GM23248 (cell line): Measurements from ENCODE around the gene SPTB.

Experiments used
- EZH2 ChIP-seq: fragments of 200-600 bp; sonication (generic); IDR thresholded peaks from 2 replicates; pipeline ENCODE4 v1.6.1; 2018; ENCODE audit warnings: antibody characterized with exemption, mild to moderate bottlenecking; ENCODE audit not compliant: insufficient read depth, poor library complexity, severe bottlenecking
- EZH2phosphoT487 ChIP-seq: fragments of 200-600 bp; sonication (generic); IDR thresholded peaks from 2 replicates; pipeline ENCODE4 v1.6.1; 2018; ENCODE audit warnings: antibody characterized with exemption, moderate library complexity, mild to moderate bottlenecking, low read depth; ENCODE audit not compliant: insufficient read depth

DNA sequence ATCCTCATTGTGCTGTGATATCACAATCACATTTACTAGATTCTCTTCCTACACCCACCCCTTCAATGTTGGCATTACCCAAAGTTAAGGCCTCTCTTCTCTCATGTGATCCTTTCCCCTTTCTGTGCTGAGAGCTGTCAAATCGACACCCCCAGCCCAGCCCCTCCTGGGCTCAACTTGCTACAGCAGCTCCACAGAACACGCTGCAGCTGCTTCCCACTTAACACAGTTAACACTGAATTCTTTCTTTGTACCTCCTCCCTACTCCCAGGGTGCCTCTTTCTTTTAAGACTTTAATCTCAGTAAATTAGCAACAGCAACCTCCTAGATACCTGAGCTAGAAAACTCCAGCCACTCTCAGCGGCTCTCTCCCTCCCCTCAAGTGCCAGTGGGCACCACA lies 17.8 kb downstream of the SPTB start:
- TF ChIP-seq EZH2 (no peak), EZH2phosphoT487 (no peak)
